B cell (primary cell): Measurements from ENCODE around the gene CYTH3. TPM values are rescaled to one million over a fixed set of nuclear protein-coding genes. Genes with fewer than 3 reads are reported as not detected.

Experiments
- ATAC-seq: fragments of 200-7000 bp; cut with Tn5 transposase; one replicate; pipeline ENCODE4 v1.10.0; 2021; ENCODE audit warnings: low read depth, mild to moderate bottlenecking, moderate number of reproducible peaks, moderate library complexity
- CTCF ChIA-PET: fragments of 350-600 bp; sonication (Branson Sonifier 250); formaldehyde crosslinking; loops from one replicate; lab custom pipeline; 2021; ENCODE audit warnings: antibody characterized with exemption, inconsistent platforms; lab: Charles Lee
- POLR2A ChIA-PET: fragments of 350-600 bp; sonication (Branson Sonifier 250); formaldehyde crosslinking; loops from one replicate; lab custom pipeline; 2021; ENCODE audit warnings: antibody characterized with exemption; lab: Charles Lee
- DNase-seq: peaks from one replicate; pipeline ENCODE4 v3.0.0; 2013
- H2AFZ ChIP-seq: 2 replicates; pipeline ENCODE4 v1.6.1; 2012; ENCODE audit warnings: mild to moderate bottlenecking, low read depth, low read length; ENCODE audit not compliant: insufficient read depth, poor library complexity, severe bottlenecking
- H3K27ac ChIP-seq, 2 donors: 1 replicate in 1 of 2; 2 replicates in 1 of 2; pipeline ENCODE4 v1.5.1; 2012 to 2013; ENCODE audit warnings: low read length in 2 of 2, mild to moderate bottlenecking in 2 of 2, moderate library complexity in 1 of 2
- H3K27me3 ChIP-seq, 4 experiments: fragments of 200-600 bp in 1 of 4; sonication (generic) in 1 of 4; replicated peaks in 1 of 4; 1 replicate in 2 of 4; 2 replicates in 2 of 4; pipeline versions ENCODE4 v1.6.1 to v1.7.0; 2013 to 2016; ENCODE audit warnings: low read length in 3 of 4, mild to moderate bottlenecking in 2 of 4, mixed read lengths in 1 of 4, moderate library complexity in 1 of 4; ENCODE audit not compliant: insufficient read depth in 4 of 4, control insufficient read depth in 3 of 4; ENCODE audit errors: control extremely low read depth in 1 of 4
- H3K36me3 ChIP-seq, 2 experiments: replicated peaks in 1 of 2; 1 replicate in 1 of 2; 2 replicates in 1 of 2; pipeline versions ENCODE4 v1.6.1 to v1.7.1; 2013; ENCODE audit warnings: low read length in 1 of 2; ENCODE audit not compliant: insufficient read depth in 2 of 2, control insufficient read depth in 1 of 2; ENCODE audit errors: control extremely low read depth in 1 of 2, extremely low read depth in 1 of 2
- H3K4me1 ChIP-seq, 2 donors: fragments of 200-600 bp in 1 of 2; sonication (generic) in 1 of 2; 1 replicate in 1 of 2; 2 replicates in 1 of 2; pipeline versions ENCODE4 v1.5.1 to v1.6.1; 2013 to 2017; ENCODE audit warnings: low read length in 2 of 2; ENCODE audit not compliant: control insufficient read depth in 2 of 2, insufficient read depth in 2 of 2
- H3K4me2 ChIP-seq: replicated peaks from 2 replicates; pipeline ENCODE3; 2012; ENCODE audit warnings: mild to moderate bottlenecking, low read depth, low read length; ENCODE audit not compliant: poor library complexity, severe bottlenecking
- H3K4me3 ChIP-seq, 5 experiments: fragments of 200-600 bp in 1 of 5; sonication (generic) in 1 of 5; 1 replicate in 3 of 5; 2 replicates in 2 of 5; pipeline versions ENCODE4 v1.5.1 to v1.7.0; 2011 to 2016; ENCODE audit warnings: low read length in 4 of 5, mild to moderate bottlenecking in 4 of 5, low read depth in 2 of 5, control low read depth in 1 of 5, moderate library complexity in 1 of 5; ENCODE audit not compliant: insufficient read depth in 1 of 5; ENCODE audit errors: control extremely low read depth in 1 of 5, extremely low read depth in 1 of 5
- H3K79me2 ChIP-seq: fragments of 200-600 bp; sonication (generic); one replicate; pipeline ENCODE4 v1.6.0; 2016; ENCODE audit warnings: low read length; ENCODE audit not compliant: control insufficient read depth, insufficient read depth
- H3K9ac ChIP-seq: fragments of 200-600 bp; sonication (generic); 2 replicates; pipeline ENCODE4 v1.6.1; 2017; ENCODE audit warnings: mild to moderate bottlenecking, low read length, moderate library complexity
- H3K9me3 ChIP-seq, 3 donors: one replicate each; pipeline versions ENCODE4 v1.6.1 to v1.7.1; 2013; ENCODE audit warnings: low read length in 2 of 3; ENCODE audit not compliant: control insufficient read depth in 2 of 3, insufficient read depth in 1 of 3; ENCODE audit errors: control extremely low read depth in 1 of 3
- H4K20me1 ChIP-seq: 2 replicates; pipeline ENCODE4 v1.6.0; 2012; ENCODE audit warnings: mild to moderate bottlenecking, low read length; ENCODE audit not compliant: insufficient read depth, control insufficient read depth, poor library complexity, severe bottlenecking
- H3K27ac Mint-ChIP-seq: one replicate; pipeline ENCODE4 v1.8.0; 2021; ENCODE audit warnings: mixed read lengths
- H3K27me3 Mint-ChIP-seq: one replicate; pipeline ENCODE4 v1.8.0; 2021; ENCODE audit warnings: mixed read lengths
- H3K4me1 Mint-ChIP-seq: one replicate; pipeline ENCODE4 v1.8.0; 2021; ENCODE audit warnings: mixed read lengths
- H3K4me3 Mint-ChIP-seq: one replicate; pipeline ENCODE4 v1.8.0; 2021; ENCODE audit warnings: mixed read lengths
- H3K9me3 Mint-ChIP-seq: one replicate; pipeline ENCODE4 v1.8.0; 2022; ENCODE audit warnings: mixed read lengths; ENCODE audit not compliant: insufficient read depth
- CTCF ChIP-seq: fragments of 200-600 bp; IDR thresholded peaks from one replicate; pipeline ENCODE4 v1.8.0; 2022; ENCODE audit warnings: antibody characterized with exemption, mild to moderate bottlenecking
- EZH2 ChIP-seq: IDR thresholded peaks from 2 replicates; pipeline ENCODE4 v1.6.1; 2012; ENCODE audit warnings: borderline replicate concordance, low read depth, mild to moderate bottlenecking, moderate library complexity, low read length; ENCODE audit not compliant: insufficient read depth, poor library complexity, severe bottlenecking
- WGBS: methylation state at CpG from one replicate; pipeline ENCODE4 v1.1.5; 2013; ENCODE audit warnings: missing lambda C conversion rate; ENCODE audit not compliant: insufficient coverage; 5-methylcytosine and 5-hydroxymethylcytosine counted together
- intact Hi-C: fragments of 100-400 bp; cut with micrococcal nuclease; formaldehyde crosslinking; loops from one replicate; pipeline ENCODE4 v1.10.0; 2022
- polyA plus RNA-seq: library from polyadenylated mRNA; depleted of rRNA; stranded (reverse); fragments of >200 nt; gene quantifications from 2 replicates; pipeline ENCODE4 v1.2.3, GENCODE V29; 2012
- total RNA-seq, 2 donors: library from RNA; stranded (reverse); fragments of 120-200 nt in 1 of 2; gene quantifications; 1 replicate in 1 of 2; 2 replicates in 1 of 2; pipeline versions ENCODE4 v1.2.3 to v1.2.4, GENCODE V29; 2013 to 2022

CYTH3 gene
- total and polyA plus RNA-seq, 2 donors (not counting 1 experiment from before 2014, with no cell fraction given), result 5.2 to 11.3 TPM

GRCh38 chr7:6160191-6160623, 112.2 kb downstream of the CYTH3 start:
- Histone ChIP-seq H3K4me1 (no peaks in the 10 kb centered on the region), H3K79me2 (no peaks in the 10 kb centered on the region), H3K4me2 (no peak overlapping the region), H3K36me3 (peaks cover 3 to 41% of the 10 kb centered on the region in 2 experiments), H3K9ac (no peak overlapping the region), H2AFZ (no peak overlapping the region), H4K20me1 (peaks cover 9% of the 10 kb centered on the region), H3K9me3 (no peaks in the 10 kb centered on the region), H3K4me3 (no peak overlapping the region), H3K27ac (no peak overlapping the region), H3K27me3 (no peaks in the 10 kb centered on the region)
- intact Hi-C loops, result loop anchor here (2.0 to 10.0 kb wide), 2 partner anchors 163 to 275 kb away; no protein-coding TSS in a partner anchor
- no peaks in the 10 kb centered on the region for H3K4me1 Mint-ChIP-seq
- no peak overlapping the region for H3K27ac Mint-ChIP-seq
- ATAC-seq, result no peak
- H3K4me3 Mint-ChIP-seq, result no peak overlapping the region
- CTCF ChIA-PET, result interaction anchor here (0.5 to 1.5 kb wide), 8 partner anchors 111 to 961 kb away, joined by 3 to 17 read pairs (median 4); no protein-coding TSS in a partner anchor
- POLR2A ChIA-PET, result no interaction called here
- H3K9me3 Mint-ChIP-seq, result no peaks in the 10 kb centered on the region
- no peaks in the 10 kb centered on the region for H3K27me3 Mint-ChIP-seq
- 93% methylated on average over 5 of the region's 15 CpGs for WGBS
- TF ChIP-seq CTCF (no peak), EZH2 (no peak)
- no peak for DNase-seq

GRCh38 chr7:6159524-6160031, 112.8 kb downstream of the CYTH3 start:
- no peak overlapping the region for H3K4me2 ChIP-seq
- H3K27ac ChIP-seq, result no peak overlapping the region
- Mint-ChIP-seq H3K4me1 (no peaks in the 10 kb centered on the region), H3K9me3 (no peaks in the 10 kb centered on the region), H3K27me3 (no peaks in the 10 kb centered on the region), H3K27ac (no peak overlapping the region), H3K4me3 (no peak overlapping the region)
- H2AFZ ChIP-seq, result no peak overlapping the region
- H3K4me1 ChIP-seq, result no peaks in the 10 kb centered on the region
- ATAC-seq (no peak), DNase-seq (no peak)
- ChIA-PET CTCF (interaction anchor here (0.6 to 1.5 kb wide), 7 partner anchors 112 to 961 kb away, joined by 3 to 17 read pairs (median 3); no protein-coding TSS in a partner anchor), POLR2A (no interaction called here)
- intact Hi-C loops, result loop anchor here (2.0 to 10.0 kb wide), 2 partner anchors 163 to 275 kb away; no protein-coding TSS in a partner anchor
- peaks cover 9% of the 10 kb centered on the region for H4K20me1 ChIP-seq
- TF ChIP-seq EZH2 (no peak), CTCF (no peak)
- no peaks in the 10 kb centered on the region for H3K79me2 ChIP-seq
- H3K27me3 ChIP-seq, result no peaks in the 10 kb centered on the region
- no peak overlapping the region for H3K9ac ChIP-seq
- peaks cover 3 to 46% of the 10 kb centered on the region in 2 experiments for H3K36me3 ChIP-seq
- WGBS, result 97% methylated on average over 21 of the region's 24 CpGs
- H3K4me3 ChIP-seq, result no peak overlapping the region
- H3K9me3 ChIP-seq, result no peaks in the 10 kb centered on the region
